ENCODE measurements around the gene GALNT7. TPM values are rescaled to one million over a fixed set of nuclear protein-coding genes. Genes with fewer than 3 reads are reported as not detected.

Gene GALNT7
- total and polyA plus RNA-seq, 10 of the 15 experiments (the other 5 are each of a cell fraction or from before 2014, with no cell fraction given): 14.2 to 33.2 (median 28.9) TPM

DNA sequence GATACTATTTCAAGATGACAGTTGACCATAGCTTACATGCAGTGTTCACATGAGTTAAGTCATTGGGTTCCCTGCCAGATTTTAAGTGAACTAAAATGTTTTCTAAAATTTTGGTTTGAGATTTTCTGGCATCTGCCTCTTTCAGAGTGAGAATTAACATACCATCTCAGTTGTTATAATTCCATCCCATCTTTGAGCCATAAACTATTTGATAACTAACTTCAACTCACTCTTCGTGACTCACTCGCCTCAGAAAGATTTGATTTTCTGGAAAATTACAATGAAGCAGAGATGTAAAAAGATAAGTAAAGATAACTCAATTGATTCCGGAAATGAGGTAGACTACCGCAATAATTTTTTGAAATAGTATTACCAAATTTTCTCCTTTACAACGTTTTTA, 103.7 kb downstream of the GALNT7 start (continued):
- TF ChIP-seq RAD51 (IDR thresholded peaks at IDR 0.05) (no peak), MTA3 (IDR thresholded peaks at IDR 0.05; ENCODE audit: borderline replicate concordance, low read length) (no peak), SREBF2 (IDR thresholded peaks at IDR 0.05; ENCODE audit: low read length) (no peak), FOXM1 (IDR thresholded peaks at IDR 0.05; ENCODE audit: low read depth, low read length) (no peak), ZNF274 (IDR thresholded peaks at IDR 0.05; ENCODE audit: insufficient read depth, insufficient read length) (no peak), BACH1 (IDR thresholded peaks at IDR 0.05; ENCODE audit: borderline replicate concordance) (no peak), PAX5 (IDR thresholded peaks at IDR 0.05; ENCODE audit: borderline replicate concordance, low read depth, low read length) (no peak)
- TF ChIP-seq, protein P1, sequence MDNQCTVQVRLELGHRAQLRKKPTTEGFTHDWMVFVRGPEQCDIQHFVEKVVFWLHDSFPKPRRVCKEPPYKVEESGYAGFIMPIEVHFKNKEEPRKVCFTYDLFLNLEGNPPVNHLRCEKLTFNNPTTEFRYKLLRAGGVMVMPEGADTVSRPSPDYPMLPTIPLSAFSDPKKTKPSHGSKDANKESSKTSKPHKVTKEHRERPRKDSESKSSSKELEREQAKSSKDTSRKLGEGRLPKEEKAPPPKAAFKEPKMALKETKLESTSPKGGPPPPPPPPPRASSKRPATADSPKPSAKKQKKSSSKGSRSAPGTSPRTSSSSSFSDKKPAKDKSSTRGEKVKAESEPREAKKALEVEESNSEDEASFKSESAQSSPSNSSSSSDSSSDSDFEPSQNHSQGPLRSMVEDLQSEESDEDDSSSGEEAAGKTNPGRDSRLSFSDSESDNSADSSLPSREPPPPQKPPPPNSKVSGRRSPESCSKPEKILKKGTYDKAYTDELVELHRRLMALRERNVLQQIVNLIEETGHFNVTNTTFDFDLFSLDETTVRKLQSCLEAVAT (IDR thresholded peaks at IDR 0.05): no peak
- TF ChIP-seq, protein P2, sequence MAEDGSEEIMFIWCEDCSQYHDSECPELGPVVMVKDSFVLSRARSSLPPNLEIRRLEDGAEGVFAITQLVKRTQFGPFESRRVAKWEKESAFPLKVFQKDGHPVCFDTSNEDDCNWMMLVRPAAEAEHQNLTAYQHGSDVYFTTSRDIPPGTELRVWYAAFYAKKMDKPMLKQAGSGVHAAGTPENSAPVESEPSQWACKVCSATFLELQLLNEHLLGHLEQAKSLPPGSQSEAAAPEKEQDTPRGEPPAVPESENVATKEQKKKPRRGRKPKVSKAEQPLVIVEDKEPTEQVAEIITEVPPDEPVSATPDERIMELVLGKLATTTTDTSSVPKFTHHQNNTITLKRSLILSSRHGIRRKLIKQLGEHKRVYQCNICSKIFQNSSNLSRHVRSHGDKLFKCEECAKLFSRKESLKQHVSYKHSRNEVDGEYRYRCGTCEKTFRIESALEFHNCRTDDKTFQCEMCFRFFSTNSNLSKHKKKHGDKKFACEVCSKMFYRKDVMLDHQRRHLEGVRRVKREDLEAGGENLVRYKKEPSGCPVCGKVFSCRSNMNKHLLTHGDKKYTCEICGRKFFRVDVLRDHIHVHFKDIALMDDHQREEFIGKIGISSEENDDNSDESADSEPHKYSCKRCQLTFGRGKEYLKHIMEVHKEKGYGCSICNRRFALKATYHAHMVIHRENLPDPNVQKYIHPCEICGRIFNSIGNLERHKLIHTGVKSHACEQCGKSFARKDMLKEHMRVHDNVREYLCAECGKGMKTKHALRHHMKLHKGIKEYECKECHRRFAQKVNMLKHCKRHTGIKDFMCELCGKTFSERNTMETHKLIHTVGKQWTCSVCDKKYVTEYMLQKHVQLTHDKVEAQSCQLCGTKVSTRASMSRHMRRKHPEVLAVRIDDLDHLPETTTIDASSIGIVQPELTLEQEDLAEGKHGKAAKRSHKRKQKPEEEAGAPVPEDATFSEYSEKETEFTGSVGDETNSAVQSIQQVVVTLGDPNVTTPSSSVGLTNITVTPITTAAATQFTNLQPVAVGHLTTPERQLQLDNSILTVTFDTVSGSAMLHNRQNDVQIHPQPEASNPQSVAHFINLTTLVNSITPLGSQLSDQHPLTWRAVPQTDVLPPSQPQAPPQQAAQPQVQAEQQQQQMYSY (CRISPR knock-in tag; IDR thresholded peaks at IDR 0.05): no peak
- TF ChIP-seq, protein P3, sequence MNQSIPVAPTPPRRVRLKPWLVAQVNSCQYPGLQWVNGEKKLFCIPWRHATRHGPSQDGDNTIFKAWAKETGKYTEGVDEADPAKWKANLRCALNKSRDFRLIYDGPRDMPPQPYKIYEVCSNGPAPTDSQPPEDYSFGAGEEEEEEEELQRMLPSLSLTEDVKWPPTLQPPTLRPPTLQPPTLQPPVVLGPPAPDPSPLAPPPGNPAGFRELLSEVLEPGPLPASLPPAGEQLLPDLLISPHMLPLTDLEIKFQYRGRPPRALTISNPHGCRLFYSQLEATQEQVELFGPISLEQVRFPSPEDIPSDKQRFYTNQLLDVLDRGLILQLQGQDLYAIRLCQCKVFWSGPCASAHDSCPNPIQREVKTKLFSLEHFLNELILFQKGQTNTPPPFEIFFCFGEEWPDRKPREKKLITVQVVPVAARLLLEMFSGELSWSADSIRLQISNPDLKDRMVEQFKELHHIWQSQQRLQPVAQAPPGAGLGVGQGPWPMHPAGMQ (IDR thresholded peaks at IDR 0.05; ENCODE audit: borderline replicate concordance): no peak

All from GM12878 (cell line).